Measurements from ENCODE around the gene UPK2.

GRCh38 chr11:118939953-118940598 is 16.0 kb upstream of the UPK2 start:
- TF ChIP-seq CTCF (conservative IDR thresholded peaks at IDR 0.05; ENCODE audit: low read length) (no peak), EZH2phosphoT487 (IDR thresholded peaks at IDR 0.05; ENCODE audit: borderline replicate concordance) (no peak)

All from Loucy (cell line).